GM10248 (cell line): Measurements from ENCODE around the gene TOMM22.
"Not testable (repeated sequence)": the region's sequence is repeated elsewhere in the genome, so short reads cannot be mapped to it uniquely, and the experiment has no call there.

Source experiments
- CTCF ChIA-PET: fragments of 300-600 bp; sonication (Branson Sonifier 250); formaldehyde crosslinking; extraction: SDS; loops from one replicate; lab custom pipeline; 2021; ENCODE audit warnings: antibody characterized with exemption; lab: Yijun Ruan, JAX
- POLR2A ChIA-PET: fragments of 350-650 bp; sonication (Branson Sonifier 250); formaldehyde crosslinking; extraction: SDS; loops from one replicate; lab custom pipeline; 2020; ENCODE audit warnings: antibody characterized with exemption; lab: Yijun Ruan, JAX
- DNase-seq: peaks from one replicate; pipeline ENCODE4 v3.0.0; 2012; ENCODE audit errors: extremely low spot score
- TF ChIP-seq, protein P1 (sequence below): IDR thresholded peaks from 2 replicates; pipeline ENCODE4 v1.5.1; 2012; ENCODE audit warnings: mild to moderate bottlenecking, low read depth; ENCODE audit errors: extremely low read depth, missing control alignments, control extremely low read depth

TOMM22 gene

DNA sequence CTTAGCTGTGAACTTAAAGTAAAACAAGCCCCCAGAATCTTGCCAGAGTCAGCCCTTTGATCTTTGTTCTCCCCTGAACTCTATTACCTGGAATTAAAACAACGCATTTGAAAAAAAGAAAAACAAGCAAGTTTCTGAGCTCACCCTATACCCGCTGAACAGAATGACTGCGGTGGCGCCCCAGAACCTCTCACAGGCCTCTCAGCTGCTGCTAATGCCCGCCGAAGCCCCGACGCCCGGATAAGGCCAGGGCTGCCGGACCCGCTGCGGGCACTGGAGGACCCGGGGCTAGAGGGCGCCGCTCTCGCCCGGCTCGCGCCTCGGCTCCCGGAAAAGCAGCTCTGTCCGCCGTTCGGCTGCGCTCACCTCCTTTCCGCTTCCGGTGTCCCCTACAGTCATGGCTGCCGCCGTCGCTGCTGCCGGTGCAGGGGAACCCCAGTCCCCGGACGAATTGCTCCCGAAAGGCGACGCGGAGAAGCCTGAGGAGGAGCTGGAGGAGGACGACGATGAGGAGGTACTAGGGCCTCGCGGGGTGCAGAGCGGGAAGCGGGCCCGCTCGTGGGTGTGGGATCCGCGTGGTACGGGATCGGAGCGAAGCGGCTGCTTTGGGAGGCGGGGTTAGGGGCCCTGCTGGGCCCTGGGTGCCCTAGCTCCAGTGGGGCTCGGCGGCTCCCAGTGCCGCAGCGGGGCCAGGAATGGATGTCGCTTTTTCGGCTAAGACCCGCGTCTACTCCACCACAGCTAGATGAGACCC is at the start of gene TOMM22:
Gene TOMM22 (plus strand): TSS at position 376 of the 754 bp plus-strand sequence. CDS start 22 bp downstream, at position 398.
- ChIA-PET CTCF (interaction anchor here (0.7 to 3.6 kb wide), 19 partner anchors 8 to 718 kb away, joined by 3 to 48 read pairs (median 4); partner anchors contain the start of genes CBY1, GTPBP1, JOSD1 and TAB1), POLR2A (interaction anchor here (0.6 to 1.2 kb wide), 3 partner anchors 18 to 66 kb away, joined by 4 to 5 read pairs (median 5); partner anchors contain the start of gene GTPBP1)
- DNase-seq: peak; percentile 98
- TF ChIP-seq, protein P1, sequence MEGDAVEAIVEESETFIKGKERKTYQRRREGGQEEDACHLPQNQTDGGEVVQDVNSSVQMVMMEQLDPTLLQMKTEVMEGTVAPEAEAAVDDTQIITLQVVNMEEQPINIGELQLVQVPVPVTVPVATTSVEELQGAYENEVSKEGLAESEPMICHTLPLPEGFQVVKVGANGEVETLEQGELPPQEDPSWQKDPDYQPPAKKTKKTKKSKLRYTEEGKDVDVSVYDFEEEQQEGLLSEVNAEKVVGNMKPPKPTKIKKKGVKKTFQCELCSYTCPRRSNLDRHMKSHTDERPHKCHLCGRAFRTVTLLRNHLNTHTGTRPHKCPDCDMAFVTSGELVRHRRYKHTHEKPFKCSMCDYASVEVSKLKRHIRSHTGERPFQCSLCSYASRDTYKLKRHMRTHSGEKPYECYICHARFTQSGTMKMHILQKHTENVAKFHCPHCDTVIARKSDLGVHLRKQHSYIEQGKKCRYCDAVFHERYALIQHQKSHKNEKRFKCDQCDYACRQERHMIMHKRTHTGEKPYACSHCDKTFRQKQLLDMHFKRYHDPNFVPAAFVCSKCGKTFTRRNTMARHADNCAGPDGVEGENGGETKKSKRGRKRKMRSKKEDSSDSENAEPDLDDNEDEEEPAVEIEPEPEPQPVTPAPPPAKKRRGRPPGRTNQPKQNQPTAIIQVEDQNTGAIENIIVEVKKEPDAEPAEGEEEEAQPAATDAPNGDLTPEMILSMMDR: peak; percentile 78

DNA sequence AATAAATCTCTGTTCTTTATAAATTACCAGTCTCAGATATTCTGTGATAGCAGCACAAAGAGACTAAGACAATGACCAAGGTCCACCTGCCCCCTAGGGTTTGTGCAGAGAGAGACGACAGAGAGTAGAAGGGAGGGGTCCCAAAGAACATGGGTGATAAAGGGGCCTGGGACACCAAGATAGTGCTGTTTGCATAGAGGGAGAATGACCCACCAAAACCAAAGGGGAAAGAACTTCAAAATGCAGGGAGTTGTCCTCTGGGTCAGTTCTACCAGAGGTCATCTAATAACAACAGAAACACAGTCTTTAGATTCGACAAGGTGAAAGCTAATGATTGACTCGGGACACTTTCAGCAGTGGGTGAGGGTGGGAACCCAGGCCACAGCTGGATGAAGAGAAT is 49.2 kb upstream of the TOMM22 start:
- ChIA-PET CTCF (interaction anchor here (0.9 to 1.2 kb wide), 4 partner anchors 9 to 220 kb away, joined by 3 to 4 read pairs (median 3); no protein-coding TSS in a partner anchor), POLR2A (no interaction called here)
- no peak for DNase-seq
- TF ChIP-seq, protein P1: no peak

DNA sequence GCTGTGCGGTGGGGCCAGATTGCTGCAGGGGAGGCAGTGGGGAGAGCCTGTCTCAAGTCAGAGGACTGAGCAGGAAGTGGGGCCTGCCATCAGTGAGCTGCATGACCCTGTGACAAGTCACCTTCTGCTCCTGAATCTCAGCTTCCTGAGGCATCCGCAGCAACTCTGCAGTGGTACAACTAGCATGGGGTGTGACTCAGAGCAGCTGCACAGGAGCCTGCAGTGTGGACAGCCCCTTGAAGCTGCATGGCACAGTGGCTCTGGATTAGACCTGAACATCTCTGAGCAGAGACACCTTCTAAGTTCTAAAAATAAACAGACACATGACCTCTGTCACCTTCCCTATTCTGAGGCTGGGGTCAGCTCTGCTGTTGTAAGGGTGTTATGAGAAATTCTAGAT is 43.5 kb upstream of the TOMM22 start:
- ChIA-PET CTCF (interaction anchor here (1.1 kb wide), 1 partner anchor 11 kb away, joined by 3 read pairs; no protein-coding TSS in a partner anchor), POLR2A (no interaction called here)
- TF ChIP-seq, protein P1: no peak
- no peak for DNase-seq

DNA sequence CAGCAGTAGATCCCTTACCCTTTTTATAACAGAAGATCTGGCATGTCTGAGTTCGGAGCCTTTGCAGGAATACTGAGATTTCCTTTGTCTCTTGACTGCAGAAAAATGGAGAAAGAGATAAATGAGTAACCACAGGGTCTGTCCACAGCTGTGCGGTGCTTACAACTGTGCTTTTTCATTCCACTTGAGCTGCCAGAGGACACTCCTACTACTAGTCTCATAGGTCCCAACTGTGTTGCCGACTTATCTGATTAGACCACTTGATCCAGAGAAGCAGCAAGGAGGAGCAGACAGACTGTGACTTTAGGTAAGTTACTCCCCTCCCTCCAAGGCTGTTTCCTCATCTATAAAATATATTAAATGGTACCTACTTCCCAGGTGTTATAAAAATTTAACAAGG is 43.0 kb upstream of the TOMM22 start:
- POLR2A ChIA-PET: no interaction called here
- TF ChIP-seq, protein P1: no peak
- DNase-seq: no peak
- CTCF ChIA-PET: interaction anchor here (1.1 kb wide), 1 partner anchor 11 kb away, joined by 3 read pairs; no protein-coding TSS in a partner anchor

DNA sequence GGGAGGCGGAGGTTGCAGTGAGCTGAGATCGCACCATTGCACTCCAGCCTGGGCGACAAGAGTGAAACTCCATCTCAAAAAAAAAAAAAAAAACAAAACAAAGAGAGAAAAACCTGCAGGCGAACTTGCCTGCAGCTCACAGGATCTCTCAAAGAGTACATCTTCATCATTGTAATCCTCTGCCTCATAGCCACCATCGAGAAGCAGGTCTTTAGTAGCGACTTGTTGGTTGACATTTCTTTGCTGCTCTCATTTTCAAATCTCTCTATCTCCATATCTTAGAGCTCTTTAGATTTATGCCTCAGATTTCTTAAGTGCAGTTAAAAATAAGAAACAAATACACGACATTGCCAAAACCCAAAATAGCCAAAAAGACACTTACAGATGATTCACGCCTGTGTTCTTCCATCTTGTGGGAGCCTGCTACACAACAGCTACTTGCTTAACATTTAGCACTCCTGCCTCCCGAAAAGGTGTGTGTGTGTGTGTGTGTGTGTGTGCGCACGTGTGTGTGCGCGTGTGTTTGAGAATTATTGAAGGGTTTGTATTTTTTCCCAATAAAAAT is 40.2 kb upstream of the TOMM22 start:
- CTCF ChIA-PET: interaction anchor here (1.5 kb wide), 1 partner anchor 28 kb away, joined by 4 read pairs; no protein-coding TSS in a partner anchor
- DNase-seq: no peak
- POLR2A ChIA-PET: no interaction called here
- TF ChIP-seq, protein P1: no peak

DNA sequence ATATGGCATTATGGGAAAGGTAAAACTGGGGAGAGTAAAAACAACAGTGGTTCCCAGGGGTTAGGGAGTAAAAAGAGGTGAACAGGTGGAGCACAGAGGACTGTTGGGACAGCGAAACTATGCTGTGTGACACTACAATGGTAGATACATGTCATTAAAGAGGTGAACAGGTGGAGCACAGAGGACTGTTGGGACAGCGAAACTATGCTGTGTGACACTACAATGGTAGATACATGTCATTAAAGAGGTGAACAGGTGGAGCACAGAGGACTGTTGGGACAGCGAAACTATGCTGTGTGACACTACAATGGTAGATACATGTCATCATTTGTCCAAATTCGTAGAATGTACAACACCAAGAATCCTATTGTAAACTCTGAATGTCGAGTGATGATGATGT is 37.5 kb upstream of the TOMM22 start:
- CTCF ChIA-PET, DNase-seq, POLR2A ChIA-PET: not testable (repeated sequence)
